NCI-H510A (cell line): Measurements from ENCODE around the gene CABCOCO1.
"Not testable (repeated sequence)": the region's sequence is repeated elsewhere in the genome, so short reads cannot be mapped to it uniquely, and the experiment has no call there.

ENCODE experiments used
- DNase-seq: peaks from one replicate; lab custom pipeline; 2025; lab: John Stamatoyannopoulos, UW

CABCOCO1 gene

DNA sequence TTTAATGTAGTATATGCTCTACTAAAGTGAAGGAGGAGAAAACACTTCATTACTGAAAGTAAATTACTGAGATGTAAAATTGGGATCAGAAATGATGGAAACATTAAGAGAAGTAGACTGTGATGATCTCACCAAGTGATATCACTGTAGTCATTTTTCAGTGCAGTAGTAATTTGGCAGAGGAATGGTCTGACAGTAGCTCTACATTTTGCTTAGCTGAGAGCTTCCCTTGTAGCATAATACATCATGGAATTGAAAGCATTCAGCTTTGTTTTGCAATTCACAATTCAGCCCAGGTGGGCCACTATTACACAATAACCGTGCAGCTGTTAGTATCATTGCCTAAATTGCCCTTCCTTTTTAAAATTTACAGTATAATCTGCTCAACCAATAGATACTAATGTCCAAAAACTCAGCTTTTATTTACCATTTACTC lies 19.4 kb upstream of the CABCOCO1 start:
- DNase-seq: no peak

DNA sequence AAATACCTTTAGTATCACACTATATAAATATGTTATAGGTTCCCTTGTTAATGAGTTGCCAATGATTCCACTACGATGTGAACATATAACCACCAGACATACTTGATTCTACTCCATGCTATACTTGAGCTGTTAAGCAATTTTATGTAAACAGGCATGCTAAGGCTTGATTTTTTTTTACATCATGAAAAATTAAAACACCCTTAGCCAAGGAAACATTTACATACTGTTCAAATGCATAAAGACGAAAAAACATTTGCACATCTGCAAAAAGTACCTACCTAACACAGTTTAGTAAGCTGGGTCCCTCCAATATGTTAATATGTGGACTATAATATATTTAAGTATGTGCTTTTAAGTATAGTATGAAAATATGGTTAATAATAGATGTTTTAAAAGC lies 9.0 kb upstream of the CABCOCO1 start:
- DNase-seq: no peak

DNA sequence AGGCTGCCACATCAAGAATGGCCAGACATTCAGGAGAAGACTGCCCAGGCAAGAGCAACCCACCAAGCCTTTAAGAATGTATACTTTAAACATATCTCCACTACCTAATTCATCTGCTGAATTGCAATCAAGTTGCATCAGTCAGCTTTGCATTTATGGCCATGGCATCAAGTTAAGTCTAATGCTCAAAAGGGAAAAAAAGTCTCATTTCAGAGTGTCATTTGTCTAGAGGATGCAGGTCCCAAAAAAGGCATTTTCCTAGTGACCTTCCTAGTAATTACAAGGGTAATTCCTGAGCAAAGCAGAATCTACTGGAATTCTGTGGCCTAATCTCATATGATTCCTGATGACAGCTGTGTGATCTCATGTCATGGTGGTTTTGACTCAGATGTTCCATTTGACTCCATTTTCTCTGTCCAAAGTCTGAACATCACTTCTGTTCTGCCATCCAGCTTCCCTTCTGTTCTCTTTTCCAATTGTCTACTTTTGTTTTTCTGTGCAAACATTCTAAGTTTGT lies 7.3 kb upstream of the CABCOCO1 start:
- DNase-seq: no peak

DNA sequence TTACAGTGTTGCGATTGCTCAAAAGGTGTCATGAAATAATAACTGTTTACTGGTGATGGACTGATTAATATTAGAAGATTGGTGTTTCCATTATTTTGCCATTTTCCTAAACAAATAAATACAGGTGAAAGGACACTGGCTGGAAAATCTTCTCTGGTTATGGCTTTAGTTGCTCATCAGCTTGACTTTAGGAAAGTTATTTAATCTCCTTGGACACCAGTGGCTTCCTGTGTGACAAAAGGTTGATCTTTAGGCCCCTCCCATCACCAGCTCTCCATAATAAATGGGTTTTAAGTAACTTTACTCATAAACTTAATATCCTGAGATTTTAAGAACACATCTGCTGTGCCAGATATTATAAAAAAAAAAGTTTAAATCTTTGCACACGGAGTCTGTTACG lies 737 bp downstream of the CABCOCO1 start:
- DNase-seq: no peak

DNA sequence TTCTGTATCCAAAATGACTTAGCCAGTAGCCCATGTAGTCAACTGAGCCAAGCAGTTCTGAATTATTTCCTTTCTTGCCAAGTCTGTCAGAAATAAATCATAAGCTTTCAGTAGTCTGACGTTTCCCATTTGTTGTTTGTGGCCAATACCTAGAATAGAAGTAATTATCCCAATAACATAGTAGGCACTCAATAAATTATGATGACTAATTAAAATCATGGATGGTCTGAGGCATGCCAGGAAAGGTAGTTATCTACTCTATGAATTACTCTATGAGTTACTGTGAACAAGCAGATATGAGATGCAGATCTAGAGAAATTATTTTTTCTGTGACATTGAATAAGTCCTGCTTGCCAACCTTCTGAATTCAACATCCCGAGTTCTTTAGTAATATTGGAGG lies 2.3 kb downstream of the CABCOCO1 start:
- DNase-seq: no peak

DNA sequence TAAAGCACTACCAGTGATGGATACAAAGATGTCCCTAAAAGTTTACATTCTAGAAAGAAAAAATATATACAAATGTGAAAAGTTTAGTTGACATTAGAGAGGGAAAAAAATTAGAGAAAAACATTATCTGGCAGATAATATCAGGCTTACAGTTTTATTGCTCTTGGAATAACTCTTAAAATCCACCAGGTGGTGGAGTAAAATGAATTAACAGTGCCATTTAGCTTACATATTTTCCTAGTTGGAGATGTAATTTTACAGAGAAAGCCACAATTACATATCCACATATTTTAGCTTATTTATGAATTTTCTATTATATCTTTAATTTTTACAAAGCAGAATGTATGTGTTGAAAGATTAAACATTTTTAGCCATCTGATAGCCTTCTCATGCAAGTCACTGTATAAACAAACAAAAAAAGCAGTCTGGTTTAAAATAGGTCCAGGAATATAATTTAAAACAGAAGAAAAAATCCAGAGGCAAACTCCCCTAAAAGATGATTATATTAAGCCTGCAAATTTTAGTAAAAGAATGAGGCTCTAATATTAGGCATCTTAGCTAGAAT lies 6.5 kb downstream of the CABCOCO1 start:
- DNase-seq: no peak

DNA sequence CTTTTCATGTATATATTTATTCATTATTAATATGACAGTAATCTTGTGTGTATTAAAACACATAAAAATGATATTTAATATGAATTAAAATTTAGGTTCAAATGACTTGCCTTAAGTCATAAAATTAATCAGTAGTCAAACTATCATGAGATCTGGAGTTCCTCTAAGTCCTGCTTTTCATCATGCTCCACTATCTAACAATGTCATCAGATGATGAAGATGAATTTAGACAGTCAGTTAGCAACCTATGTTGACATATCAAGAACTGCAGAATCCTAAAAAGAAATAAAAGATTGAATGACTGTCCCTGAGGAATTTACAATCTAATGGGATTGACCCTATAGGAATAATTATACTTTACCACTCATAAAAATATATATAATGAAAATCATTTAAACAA lies 7.1 kb downstream of the CABCOCO1 start:
- DNase-seq: no peak

DNA sequence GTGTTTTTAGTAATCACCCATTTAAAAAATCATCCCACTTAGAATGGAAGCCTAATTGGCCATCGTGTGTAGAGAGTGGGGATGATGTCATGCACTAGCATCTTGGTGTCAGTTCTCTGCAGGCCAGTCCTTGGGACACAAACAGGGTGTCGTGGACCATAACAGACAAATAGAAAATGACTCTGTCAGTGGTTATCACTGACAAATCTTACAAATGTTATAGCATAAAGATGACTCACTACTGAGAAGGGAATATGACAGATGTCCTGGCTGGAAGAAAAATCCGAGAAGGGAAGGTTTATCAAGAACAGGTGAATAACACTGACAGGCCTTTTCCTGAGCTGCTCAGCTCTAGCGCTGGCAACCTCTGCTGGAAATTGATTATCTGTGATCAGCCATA lies 10.6 kb downstream of the CABCOCO1 start:
- DNase-seq: no peak

DNA sequence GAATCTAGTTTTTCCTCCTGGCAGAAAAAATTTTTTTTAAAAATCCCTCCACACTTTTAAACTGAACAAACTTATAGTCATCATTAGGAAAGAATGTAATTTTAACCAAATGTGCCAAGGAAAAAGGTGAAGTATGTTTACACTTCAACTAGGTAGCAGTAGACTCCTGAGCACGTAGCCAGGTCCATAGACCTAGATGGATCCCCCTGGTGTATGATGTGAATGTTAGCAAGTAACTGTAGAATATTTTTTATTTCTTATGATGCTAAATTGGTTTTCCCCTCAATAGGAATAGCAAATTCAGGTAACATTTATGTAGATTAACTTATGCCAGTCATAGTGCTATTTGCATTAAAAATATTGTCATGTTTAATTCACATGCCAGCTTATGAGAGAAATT lies 19.6 kb downstream of the CABCOCO1 start:
- DNase-seq: no peak

DNA sequence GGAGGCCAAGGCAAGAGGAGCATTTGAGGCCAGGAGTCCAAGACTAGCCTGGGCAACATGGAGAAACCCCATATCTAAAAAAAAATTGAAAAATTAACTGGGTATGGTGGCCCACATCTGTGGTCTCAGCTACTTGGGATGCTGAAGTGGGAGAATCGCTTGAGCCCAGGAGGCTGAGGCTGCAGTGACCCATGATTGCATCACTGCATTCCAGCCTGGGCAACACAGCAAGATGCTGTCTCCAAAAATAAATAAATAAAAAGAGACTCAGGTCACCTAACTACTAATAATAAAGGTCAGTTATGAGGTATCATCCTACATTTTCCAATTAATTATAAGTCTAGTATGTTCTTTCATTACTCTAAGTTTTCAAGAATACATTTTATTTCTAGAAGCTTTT lies 20.6 kb downstream of the CABCOCO1 start:
- DNase-seq: no peak

DNA sequence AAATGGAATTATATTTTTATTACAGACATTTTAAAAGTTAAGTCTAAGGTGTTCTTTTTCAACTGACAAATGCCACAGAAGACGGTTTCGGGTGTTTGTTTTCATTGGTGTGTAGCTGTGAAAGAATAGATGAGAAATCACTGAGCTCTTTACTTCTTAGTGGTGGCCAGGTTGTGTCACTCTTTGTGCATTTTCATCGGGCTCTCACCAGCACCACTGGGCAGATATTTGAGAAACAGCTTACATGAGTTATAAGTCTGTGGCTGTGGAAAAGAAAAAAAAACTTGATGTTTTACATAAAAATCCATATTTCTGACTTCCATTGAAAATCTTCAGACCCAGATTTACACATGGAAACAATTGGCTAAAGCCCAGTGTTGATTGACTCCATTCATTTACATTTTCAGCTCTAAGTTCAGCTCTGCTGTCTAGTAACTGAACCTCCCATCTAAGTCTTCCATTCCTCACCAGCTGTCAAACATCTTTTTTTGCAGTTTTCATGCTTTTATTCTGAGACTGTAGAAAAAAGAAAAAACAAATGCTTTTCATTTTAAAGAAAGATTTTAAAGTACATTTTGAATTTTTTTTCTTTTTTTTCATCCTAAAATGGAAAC lies 22.3 kb downstream of the CABCOCO1 start:
- no peak for DNase-seq

DNA sequence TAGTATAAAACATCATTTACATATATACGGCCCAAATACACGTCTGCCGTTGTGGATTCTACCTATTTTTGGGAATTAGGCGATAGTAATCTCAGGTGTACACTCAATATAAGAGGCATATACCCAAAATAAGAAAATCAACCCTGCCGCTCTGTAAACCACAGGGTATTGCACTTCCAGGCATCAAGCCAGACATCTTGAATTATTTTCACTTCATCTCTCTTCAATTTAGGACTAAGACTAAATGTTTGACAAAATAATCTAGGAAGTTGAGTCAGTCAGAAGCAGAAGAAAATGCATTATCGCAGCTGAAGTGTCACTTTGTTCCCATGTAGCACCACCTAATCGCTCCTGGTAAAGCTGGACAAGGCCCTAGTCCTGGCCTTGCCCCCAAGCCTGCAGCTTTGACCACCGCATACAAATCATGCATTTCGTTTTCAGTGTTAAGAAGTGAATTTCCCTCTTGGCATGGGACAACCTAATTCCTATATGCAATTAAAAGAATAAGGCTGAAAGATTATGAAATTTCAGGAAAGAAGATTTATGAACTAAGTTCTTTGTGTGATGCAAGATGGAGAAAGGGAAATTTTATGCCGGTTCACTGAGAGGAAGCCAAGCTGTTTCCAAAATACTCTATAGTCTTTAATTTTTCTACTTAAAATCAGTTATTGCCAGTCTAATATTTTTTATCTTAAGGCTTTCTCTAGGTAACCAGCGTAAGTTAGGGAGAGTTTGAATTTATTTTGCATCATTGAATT lies 26.0 kb downstream of the CABCOCO1 start:
- DNase-seq: no peak

DNA sequence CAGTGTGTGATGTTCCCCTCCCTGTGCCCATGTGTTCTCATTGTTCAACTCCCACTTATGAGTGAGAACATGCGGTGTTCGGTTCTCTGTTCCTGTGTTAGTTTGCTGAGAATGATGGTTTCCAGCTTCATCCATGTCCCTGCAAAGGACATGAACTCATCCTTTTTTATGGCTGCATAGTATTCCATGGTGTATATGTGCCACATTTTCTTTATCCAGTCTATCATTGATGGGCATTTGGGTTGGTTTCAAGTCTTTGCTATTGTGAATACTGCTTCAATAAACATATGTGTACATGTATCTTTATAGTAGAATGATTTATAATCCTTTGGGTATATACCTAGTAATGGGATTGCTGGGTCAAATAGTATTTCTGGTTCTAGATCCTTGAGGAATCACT lies 28.9 kb downstream of the CABCOCO1 start:
- not testable (repeated sequence) for DNase-seq

DNA sequence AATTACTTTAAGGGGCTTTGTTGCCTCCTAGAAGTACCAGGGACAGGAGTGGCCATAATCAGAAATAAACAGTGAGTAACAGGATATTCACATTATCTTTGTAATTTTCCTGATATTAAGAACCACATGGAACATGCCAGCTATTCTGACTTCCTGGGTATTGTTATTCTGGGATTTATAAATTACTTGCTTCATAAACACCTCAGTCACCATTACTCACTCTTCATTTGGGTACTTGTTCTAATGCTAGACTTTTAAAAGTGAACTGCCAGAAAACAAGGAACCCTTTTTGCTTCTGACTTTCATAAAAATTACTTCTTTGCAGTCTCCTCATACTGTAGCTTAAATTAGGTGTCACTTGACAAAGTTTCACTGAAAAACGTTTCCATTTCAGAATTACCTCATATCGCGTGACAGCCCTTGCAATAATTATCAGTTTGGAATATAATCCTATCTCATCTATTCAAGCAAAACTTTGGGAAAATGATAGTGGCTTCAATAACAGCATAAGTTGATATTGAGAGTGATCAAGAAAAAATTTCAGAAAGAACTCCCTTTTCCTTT lies 29.8 kb downstream of the CABCOCO1 start:
- no peak for DNase-seq

DNA sequence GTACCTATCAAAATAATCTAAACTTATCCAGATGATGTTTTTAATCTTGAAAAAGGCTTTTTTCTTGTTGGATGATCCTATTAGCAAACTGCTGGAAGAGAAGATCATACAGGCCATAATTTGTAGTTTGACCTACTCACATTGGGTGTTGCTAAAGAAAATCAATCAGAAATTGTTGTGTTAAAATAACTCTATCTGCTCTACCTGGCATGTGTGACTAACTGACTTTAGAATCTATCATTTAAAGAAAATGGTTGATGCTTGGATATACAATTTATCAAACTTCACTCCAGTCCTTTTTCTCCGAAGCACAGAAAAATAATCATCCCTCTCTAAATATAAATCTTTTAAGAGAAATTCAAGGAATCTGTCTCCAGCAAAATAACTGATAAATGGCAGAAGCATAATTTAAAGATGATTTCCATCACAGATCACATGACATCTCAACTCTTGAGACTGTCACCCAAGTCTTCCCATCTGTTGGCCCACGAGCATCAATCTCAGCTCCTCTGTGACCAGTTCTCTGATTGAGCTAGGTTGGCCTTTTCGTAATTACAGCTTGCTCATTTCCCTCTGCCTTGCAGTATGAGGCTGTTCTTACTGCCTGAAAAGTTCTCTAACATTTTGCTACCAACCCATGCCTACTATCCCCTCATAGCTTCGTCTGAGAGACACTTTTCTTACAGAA lies 36.4 kb downstream of the CABCOCO1 start:
- no peak for DNase-seq

DNA sequence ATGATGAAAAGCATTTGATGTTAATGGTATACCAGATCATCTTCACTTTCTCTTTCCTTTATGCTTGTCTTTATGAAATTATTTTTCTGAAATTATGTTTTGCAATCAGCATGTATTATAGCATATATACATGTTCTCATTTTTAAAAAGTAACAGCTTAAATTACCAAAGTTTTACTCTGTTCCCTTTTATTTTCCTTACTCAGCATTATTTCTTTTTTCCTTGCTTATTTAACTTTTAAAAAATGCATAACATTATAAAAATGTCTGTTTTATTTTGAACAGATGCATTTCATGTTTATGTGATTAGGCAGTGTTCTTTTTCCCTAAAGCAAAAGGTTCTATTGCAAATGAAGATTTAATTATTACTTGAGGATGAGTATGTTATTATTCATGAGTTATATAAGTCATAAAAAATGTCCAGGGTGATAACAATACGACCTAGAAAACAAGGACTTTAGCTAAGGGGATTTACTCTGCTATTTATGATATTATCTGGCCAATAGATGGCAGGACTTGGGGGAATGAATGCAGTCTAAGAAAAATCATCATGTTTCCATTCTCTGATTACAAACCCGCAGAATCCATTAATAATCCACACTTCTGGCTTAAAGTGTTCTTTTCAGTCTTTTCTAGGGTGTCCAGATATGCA lies 38.5 kb downstream of the CABCOCO1 start:
- no peak for DNase-seq

DNA sequence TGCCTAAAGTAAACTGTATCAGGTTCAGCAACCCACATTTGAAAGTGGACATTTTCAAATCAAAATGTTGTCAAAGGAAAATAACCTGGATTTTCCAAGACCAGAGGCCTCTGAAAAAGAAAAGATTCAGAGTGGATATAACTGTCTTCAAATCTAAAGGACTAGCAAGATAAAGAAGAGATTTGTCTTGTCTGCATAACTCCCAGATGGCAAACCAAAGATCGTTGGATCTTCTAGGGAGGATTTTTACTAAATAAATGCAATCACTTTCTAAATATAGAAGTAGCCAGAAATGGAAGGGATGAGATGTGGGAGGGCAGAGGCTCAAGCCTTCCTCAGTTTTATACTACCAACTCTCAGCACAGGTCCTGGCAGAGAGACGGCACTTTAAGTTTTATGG lies 39.0 kb downstream of the CABCOCO1 start:
- no peak for DNase-seq

DNA sequence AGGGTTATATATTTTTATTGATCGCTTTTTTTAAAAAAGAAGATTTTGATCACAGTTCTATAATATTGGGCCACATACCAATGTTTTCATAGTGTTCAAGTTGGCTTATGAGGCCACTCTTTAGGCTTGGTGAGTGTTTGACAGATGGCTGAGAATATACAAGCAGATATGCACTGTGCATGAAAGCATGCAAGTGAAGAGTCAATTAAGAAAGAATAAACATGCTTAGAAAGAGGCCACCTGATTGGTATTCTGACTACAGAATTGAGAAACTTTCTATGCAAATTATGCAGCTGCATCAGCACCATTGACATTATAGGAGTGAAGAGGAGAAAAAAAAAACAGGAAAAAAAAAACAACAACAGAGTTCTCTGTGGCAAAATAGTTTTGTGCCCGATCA lies 39.9 kb downstream of the CABCOCO1 start:
- DNase-seq: peak; percentile 4

DNA sequence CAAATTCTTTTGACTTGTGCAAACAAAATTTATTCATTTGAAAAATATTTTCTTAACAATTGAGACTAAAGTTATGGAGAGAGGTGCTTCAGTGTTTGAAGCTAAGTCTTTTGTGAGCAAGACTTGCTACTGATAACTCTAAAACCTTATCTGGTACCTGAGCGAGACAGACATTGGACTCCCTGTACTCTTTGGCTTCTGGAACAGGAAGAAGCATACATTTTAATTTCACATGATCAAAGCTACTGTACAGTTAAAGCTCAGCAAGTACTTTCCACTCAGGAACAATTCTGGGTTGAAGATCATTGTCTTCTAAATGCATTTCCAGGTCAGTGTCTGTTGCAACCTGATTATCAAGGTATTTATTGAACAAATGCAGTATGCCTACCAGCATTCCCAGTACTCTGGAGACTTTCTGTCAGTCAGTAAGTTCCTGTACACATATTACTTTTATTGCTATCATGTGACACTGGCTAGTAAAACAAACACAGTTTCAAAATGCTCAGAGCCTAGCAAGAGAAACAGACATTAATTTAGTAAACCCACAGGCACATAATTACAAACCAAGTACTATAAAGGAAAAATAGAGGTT lies 42.4 kb downstream of the CABCOCO1 start:
- no peak for DNase-seq

DNA sequence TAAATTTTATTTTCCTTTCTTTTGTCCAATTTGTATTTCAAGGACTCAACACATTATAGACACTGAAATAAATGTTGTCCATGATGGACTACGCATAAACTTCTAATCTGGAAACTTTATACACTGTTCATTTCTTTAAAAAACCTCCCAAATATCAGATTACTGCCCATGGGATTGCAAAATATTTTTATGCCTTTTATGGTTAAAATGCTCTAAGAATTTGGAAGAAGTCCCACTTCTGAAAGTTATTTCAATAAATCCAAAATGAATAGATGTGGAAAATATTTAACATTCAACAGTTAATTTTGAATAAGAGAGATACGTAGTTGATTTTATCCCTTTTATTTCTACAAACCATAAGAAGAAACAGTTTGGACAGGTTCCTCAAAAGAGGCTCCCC lies 46.1 kb downstream of the CABCOCO1 start:
- no peak for DNase-seq

DNA sequence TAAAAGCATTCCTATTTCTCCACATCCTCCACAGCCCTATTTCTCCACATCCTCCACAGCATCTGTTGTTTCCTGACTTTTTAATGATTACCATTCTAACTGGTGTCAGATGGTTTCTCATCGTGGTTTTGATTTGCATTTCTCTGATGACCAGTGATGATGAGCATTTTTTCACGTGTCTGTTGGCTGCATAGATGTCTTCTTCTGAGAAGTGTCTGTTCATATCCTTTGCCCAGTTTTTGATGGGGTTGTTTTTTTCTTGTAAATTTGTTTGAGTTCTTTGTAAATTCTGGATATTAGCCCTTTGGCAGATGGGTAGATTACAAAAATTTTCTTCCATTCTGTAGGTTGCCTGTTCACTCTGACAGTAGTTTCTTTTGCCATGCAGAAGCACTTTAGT lies 49.4 kb downstream of the CABCOCO1 start:
- DNase-seq: not testable (repeated sequence)
